GM18951 (cell line): ENCODE measurements around the gene PTGDR.

ENCODE experiments used
- POLR2A ChIP-seq: IDR thresholded peaks from 4 replicates; pipeline ENCODE4 v1.6.1; 2011; ENCODE audit warnings: mild to moderate bottlenecking; ENCODE audit not compliant: insufficient read length, insufficient read depth; ENCODE audit errors: extremely low read depth
- in situ Hi-C: fragments of 300-500 bp; cut with MboI; formaldehyde crosslinking; loops from one replicate; pipeline ENCODE4 v1.12.0; 2022; ENCODE audit warnings: low sequenced_read_pairs, mixed read lengths, inconsistent platforms; ENCODE audit not compliant: unreplicated experiment

The PTGDR gene

GRCh38 chr14:52267501-52268278, at the start of gene PTGDR:
TSS of gene PTGDR (plus strand) at chr14:52267698. CDS start at chr14:52267815, 117 bp downstream.
- in situ Hi-C loops = no loop called here
- no peak for TF ChIP-seq POLR2A

DNA sequence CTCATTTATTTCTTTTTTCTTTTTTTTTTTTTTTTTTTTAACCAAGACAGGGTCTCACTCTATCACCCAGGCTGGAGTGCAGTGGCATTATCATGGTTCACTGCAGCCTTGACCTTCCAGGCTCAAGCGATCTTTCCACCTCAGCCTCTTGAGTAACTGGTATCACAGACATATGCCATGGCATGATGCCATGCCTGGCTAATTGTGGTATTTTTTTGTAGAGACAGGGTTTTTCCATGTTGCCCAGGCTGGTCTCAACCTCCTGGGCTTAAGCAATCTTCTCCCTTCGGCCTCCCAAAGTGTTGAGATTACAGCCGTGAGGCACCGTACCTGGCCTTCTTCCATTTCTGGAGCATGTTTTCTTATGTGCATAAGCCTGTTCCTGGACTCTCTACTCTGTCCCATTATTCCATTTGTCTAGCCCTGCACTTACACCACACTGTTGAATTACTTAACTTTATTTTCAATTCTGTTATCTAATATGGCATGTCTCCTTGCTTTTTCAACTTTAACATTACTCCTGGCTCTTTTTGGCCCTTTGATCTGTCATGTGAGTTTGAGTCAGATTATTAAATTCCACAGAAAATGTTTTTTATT, 47.9 kb upstream of the PTGDR start:
- TF ChIP-seq POLR2A = no peak
- in situ Hi-C loops = no loop called here

DNA sequence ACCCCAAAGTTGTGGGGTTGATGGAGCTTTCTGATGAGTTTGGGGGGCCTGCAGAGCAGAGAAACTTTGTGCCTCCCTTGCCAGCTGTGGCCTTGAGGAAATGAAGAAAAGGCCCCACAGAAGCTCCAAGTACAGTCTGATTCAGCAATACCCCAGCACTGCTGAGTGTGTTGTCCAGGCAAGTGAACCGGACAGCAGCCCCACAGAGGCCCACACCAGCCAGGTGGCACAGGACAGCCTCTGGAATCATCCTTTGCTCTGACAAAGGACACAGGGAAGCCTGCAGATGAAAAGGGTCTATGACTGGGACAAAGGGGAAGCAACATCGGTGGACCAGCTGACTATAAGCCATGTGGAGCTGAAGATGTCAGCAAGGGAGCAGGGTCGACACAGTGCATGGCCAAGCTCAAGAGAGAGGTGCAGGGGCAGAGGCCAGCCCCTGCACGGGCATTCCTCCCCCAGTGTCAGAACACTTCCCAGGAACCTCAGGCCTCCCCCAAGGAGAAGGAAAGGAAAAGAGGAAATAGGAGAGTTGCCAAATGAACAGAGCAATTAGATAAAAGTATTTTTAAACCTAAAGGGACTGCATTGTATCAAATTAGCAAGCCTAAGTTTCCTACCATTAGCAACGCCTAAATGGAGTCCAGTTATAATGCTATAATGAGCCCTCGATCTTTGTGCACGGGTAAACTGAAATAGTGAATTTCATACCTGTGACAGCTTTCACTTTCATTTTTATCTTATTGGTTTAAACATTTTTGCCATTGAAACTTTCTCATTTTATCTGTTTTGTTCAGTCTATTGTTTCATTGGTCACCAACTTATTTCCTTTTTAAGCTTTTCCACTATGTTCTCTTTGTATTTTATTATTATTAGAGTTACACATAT, 46.3 kb upstream of the PTGDR start:
- in situ Hi-C loops = no loop called here
- no peak for TF ChIP-seq POLR2A

GRCh38 chr14:52222901-52223300, 44.6 kb upstream of the PTGDR start:
- in situ Hi-C loops = no loop called here
- TF ChIP-seq POLR2A = no peak

DNA sequence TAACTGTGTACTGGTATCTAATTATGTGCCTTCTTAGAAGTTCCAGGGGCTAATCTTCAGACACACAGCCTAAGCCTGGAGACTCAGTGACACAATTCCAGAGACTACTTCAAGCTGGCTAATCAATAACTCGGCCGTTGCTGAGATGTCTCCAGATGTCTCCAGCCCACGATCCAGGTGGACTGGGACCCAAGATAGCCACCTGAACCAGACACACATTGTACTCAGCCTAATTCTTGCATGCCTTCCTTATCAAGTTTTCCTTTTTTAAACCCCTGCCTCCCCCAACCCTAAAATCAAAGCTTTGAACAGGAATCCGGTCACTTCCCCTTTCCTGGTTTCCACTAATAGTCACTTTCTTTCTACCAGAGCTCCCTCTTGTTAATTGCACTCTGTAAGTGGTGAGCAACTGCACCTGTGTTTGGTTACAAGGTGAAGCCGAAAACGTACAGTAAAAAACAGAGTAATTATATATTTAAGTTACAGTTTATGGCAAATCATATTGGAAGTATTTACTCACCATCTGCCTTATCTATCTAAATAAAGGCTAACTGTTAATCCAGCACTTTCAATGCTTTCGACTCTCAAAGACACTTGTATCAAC, 39.8 kb upstream of the PTGDR start:
- in situ Hi-C loops = no loop called here

DNA sequence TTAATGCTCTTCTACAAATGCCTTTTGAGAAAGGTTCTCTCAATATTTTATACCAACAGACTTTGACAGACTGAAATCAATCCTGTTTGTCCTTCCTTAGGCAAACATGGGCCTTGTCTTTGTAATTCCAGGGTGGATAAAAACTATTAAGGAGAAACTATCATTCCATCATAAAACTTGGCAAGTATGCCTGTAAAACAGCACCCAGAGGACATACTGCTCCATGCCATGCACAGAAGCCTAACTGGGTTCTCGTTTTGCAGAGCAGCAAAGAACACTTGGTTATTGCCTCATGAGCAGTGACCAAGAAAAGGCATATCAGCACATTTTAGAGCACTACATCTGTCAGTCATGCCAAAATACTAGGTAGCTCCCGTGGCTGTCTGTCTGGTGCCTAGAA, 33.8 kb upstream of the PTGDR start:
- TF ChIP-seq POLR2A = no peak
- in situ Hi-C loops = no loop called here

More for the DNA sequence above, 39.8 kb upstream of the PTGDR start:
- no peak for TF ChIP-seq POLR2A

- no peak for TF ChIP-seq POLR2A
- in situ Hi-C loops = no loop called here
Observed at GRCh38 chr14:52235434-52235833, 32.1 kb upstream of the PTGDR start.

DNA sequence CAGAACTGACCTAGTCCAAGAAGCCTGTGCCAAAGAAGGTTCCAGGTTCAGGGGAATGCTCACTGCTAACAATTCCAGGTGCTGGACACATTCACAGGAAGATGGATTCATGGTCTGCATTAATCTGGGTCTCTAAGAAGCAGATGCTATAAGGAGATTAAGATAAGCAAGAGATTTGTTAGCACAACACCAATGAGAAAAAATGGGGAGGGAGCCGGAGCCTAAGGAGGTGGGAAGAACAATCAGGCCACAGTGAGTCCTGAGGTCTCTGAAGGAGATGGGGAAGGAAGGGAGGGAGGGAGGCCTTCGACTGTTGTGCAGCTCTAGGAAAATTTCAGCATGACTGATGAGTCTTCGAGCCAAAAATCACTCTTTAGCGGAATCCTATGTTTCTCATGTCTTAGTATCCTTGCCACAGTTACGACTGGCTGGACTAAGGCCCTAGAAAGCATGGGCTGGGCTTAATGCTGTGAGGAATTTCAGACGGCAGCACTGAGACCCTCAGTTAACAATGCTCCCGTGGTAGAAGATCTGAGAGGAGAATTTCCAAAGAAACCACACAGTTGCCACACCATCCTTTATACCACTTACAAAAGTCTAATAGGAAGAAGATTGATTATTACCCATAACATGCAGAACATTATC, 31.5 kb upstream of the PTGDR start:
- in situ Hi-C loops = no loop called here

DNA sequence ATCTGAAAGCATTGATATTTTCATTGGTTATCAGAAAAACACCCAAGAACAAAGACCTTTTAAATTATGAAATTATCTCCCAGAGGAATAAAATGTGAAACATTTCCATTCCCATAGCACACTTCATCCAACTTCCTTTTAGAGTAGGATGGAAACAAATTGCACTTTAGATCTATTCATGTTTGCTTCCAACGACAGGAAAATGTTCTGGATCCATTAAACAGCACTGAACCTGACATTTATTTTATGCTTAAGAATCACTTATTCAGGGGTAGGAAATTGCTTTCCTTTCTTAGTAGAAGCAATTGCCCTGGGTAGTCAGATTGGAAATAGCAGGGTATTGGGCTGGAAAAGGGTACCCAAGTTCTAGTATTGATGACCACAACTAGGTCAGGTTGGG, 28.8 kb upstream of the PTGDR start:
- in situ Hi-C loops = no loop called here
- no peak for TF ChIP-seq POLR2A

More for the DNA sequence above, 31.5 kb upstream of the PTGDR start:
- TF ChIP-seq POLR2A = no peak

- in situ Hi-C loops = no loop called here
- no peak for TF ChIP-seq POLR2A
Observed at GRCh38 chr14:52240623-52241022, 26.9 kb upstream of the PTGDR start.

- in situ Hi-C loops = no loop called here
- TF ChIP-seq POLR2A = no peak
Observed at GRCh38 chr14:52241087-52241793, 26.3 kb upstream of the PTGDR start.

DNA sequence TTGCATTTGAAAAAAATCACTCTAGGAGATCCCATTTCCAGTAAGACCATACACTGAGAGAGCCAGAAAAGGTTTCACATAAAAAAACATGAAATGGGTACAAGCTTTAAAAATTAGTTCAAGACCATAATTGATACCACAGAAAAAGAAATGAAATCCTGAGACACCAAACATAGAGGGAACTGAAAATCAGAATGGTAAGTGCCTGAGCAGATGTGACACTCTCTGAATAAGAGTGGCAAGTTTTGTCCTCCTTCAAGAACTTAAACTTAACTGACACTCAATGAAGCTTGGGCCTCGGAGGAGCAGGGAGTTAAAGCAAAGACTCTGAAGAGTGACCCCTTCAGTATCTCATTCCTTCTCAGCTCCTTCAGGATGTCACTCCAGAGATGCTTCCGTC, 23.2 kb upstream of the PTGDR start:
- in situ Hi-C loops = no loop called here
- TF ChIP-seq POLR2A = no peak
